ENCODE measurements around the gene CFAP47. TPM values are rescaled to one million over a fixed set of nuclear protein-coding genes. Genes with fewer than 3 reads are reported as not detected.

The CFAP47 gene
- total and polyA plus RNA-seq, 2 donors (not counting 3 experiments of a cell fraction or from before 2014, with no cell fraction given), result not detected

GRCh38 chrX:36199928-36200327 is 280.4 kb downstream of the CFAP47 start:
- Histone ChIP-seq H3K27ac (ENCODE audit: insufficient read depth, low read depth, low read length) (no peak overlapping the region), H3K9ac (replicated peaks; ENCODE audit: extremely low read depth, insufficient read depth, low read length) (no peak overlapping the region), H3K4me1 (ENCODE audit: control insufficient read depth, extremely low read depth, insufficient read depth, low read length) (no peaks in the 10 kb centered on the region), H3K27me3 (ENCODE audit: control insufficient read depth in 2 of 2, insufficient read depth in 2 of 2, low read length in 2 of 2) (no peaks in the 10 kb centered on the region), H3K9me3 (replicated peaks; ENCODE audit: control insufficient read depth, insufficient read depth, low read length) (no peaks in the 10 kb centered on the region), H3K4me2 (ENCODE audit: insufficient read depth, low read length) (no peak overlapping the region), H3K9me1 (replicated peaks; ENCODE audit: control insufficient read depth, extremely low read depth, insufficient read depth, low read length) (no peaks in the 10 kb centered on the region), H3K4me3 (replicated peaks in 1 of 3; ENCODE audit: insufficient read depth in 1 of 3, low read depth in 1 of 3, low read length in 3 of 3) (no peak overlapping the region), H3K79me2 (ENCODE audit: control insufficient read depth, insufficient read depth, low read length) (no peaks in the 10 kb centered on the region), H3K36me3 (ENCODE audit: control insufficient read depth in 2 of 2, extremely low read depth in 1 of 2, insufficient read depth in 2 of 2, low read length in 2 of 2) (no peaks in the 10 kb centered on the region), H2AFZ (ENCODE audit: low read depth, low read length) (no peak overlapping the region), H4K20me1 (replicated peaks; ENCODE audit: control insufficient read depth, extremely low read depth, insufficient read depth, low read length) (no peaks in the 10 kb centered on the region)
- TF ChIP-seq, protein P1, sequence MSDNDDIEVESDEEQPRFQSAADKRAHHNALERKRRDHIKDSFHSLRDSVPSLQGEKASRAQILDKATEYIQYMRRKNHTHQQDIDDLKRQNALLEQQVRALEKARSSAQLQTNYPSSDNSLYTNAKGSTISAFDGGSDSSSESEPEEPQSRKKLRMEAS (IDR thresholded peaks at IDR 0.05; ENCODE audit: insufficient read depth, insufficient read length), result no peak
- no peak for TF ChIP-seq EZH2 (IDR thresholded peaks at IDR 0.05; ENCODE audit: borderline replicate concordance, low read depth, low read length, severe bottlenecking)
- no peak for TF ChIP-seq POLR2A (IDR thresholded peaks at IDR 0.05; ENCODE audit: low read depth, low read length)
- no peak for TF ChIP-seq MYC (IDR thresholded peaks at IDR 0.05; ENCODE audit: low read depth, low read length)
- TF ChIP-seq FOS (IDR thresholded peaks at IDR 0.05; ENCODE audit: borderline replicate concordance, insufficient read depth, low read length), result no peak
- no peak for TF ChIP-seq JUN (IDR thresholded peaks at IDR 0.05; ENCODE audit: borderline replicate concordance, insufficient read depth, insufficient read length, low read depth)
- TF ChIP-seq, protein P2, sequence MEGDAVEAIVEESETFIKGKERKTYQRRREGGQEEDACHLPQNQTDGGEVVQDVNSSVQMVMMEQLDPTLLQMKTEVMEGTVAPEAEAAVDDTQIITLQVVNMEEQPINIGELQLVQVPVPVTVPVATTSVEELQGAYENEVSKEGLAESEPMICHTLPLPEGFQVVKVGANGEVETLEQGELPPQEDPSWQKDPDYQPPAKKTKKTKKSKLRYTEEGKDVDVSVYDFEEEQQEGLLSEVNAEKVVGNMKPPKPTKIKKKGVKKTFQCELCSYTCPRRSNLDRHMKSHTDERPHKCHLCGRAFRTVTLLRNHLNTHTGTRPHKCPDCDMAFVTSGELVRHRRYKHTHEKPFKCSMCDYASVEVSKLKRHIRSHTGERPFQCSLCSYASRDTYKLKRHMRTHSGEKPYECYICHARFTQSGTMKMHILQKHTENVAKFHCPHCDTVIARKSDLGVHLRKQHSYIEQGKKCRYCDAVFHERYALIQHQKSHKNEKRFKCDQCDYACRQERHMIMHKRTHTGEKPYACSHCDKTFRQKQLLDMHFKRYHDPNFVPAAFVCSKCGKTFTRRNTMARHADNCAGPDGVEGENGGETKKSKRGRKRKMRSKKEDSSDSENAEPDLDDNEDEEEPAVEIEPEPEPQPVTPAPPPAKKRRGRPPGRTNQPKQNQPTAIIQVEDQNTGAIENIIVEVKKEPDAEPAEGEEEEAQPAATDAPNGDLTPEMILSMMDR (IDR thresholded peaks at IDR 0.05; ENCODE audit: extremely low read depth in 1 of 2, insufficient read depth in 1 of 2, low read depth in 1 of 2, low read length in 2 of 2), result no peak
- TF ChIP-seq POLR2AphosphoS5 (IDR thresholded peaks at IDR 0.05; ENCODE audit: insufficient read depth, low read depth, low read length), result no peak
- no peak for TF ChIP-seq GATA2 (IDR thresholded peaks at IDR 0.05; ENCODE audit: insufficient read depth, insufficient read length, low read depth, low read length)
- intact Hi-C loops (cut with micrococcal nuclease), result no loop called here
- FAIRE-seq (no peak), DNase-seq (ENCODE audit: low read depth, low spot score) (no peak)
- dilution Hi-C loops (cut with MboI; ENCODE audit: extremely low pct_ligation_motif_present, low sequenced_read_pairs), result no loop called here
- POLR2A ChIA-PET, result no interaction called here
- no TSS peak for BruUV-seq (replicated peaks)
- CTCF ChIA-PET, result no interaction called here
